ENCODE measurements around the gene IL1RL2. TPM values are rescaled to one million over a fixed set of nuclear protein-coding genes. Genes with fewer than 3 reads are reported as not detected.
A peak's percentile ranks its signal among the peaks of the same experiment; 100 is the strongest.

Gene IL1RL2
- total RNA-seq, 4 donors from 2014 or later, result 0.40 to 0.87 (median 0.47) TPM; not detected in 1

DNA sequence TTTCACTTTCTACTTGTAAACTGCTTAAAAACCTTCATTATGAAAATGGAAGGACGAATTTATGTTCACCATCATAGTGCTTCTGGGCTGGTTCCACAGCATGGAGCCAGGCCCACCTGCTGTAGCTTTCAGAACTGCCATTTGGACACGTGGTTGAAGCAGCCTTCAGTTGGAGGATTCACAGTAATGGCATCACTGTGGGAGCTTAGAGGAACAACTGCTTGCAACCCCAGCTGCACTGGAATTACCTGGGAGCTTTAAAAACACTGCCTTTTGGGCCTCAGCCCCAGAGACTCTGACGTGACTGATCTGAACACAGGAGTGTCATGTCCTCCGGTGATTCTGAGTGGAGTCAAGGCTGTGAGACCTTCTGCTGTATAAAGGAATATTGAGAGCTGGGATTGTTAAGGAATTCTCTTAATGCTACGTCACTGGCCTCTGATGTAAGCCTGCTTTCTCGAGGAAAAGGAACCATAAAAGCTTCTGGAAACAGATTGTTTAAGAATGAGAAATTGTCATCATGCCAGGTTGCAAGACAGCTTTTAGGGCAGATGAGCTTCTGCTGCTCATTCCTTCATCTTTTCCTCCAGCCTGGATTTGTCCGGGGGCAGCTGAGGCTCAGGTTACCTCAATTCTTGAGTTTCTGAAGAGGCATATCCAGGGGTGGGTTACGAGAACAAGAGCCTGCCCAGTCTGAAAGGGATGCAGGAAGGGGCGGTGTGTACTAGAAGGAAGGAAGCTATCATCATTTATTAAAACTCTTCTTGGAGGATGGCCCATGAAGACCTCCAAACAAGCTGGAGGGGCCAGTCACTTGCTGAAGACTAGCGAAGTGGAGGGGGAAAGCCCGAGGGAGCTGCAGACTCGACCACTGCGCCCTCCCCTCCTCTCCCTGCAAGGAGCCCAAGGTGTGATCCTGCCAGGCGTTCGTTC is 45.5 kb upstream of the IL1RL2 start:
- Histone ChIP-seq H3K9me3 (peaks cover 0 to 15% (median 0%) of the 10 kb centered on the region in 3 donors), H3K27ac (peak overlapping the region; percentile 89 to 92 (median 90)), H3K4me3 (peak overlapping the region in 1 of 2 donors; percentile 69), H3K4me1 (peaks cover 0 to 41% (median 6%) of the 10 kb centered on the region in 3 donors), H3K27me3 (no peaks in the 10 kb centered on the region), H3K36me3 (peaks cover 0 to 16% of the 10 kb centered on the region in 2 donors)
- WGBS, 2 donors (ENCODE audit: low coverage in 1 of 2), result 38 to 66% methylated on average over 8 to 15 of the region's 15 CpGs
- ATAC-seq, result no peak
- TF ChIP-seq, protein P1, sequence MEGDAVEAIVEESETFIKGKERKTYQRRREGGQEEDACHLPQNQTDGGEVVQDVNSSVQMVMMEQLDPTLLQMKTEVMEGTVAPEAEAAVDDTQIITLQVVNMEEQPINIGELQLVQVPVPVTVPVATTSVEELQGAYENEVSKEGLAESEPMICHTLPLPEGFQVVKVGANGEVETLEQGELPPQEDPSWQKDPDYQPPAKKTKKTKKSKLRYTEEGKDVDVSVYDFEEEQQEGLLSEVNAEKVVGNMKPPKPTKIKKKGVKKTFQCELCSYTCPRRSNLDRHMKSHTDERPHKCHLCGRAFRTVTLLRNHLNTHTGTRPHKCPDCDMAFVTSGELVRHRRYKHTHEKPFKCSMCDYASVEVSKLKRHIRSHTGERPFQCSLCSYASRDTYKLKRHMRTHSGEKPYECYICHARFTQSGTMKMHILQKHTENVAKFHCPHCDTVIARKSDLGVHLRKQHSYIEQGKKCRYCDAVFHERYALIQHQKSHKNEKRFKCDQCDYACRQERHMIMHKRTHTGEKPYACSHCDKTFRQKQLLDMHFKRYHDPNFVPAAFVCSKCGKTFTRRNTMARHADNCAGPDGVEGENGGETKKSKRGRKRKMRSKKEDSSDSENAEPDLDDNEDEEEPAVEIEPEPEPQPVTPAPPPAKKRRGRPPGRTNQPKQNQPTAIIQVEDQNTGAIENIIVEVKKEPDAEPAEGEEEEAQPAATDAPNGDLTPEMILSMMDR (IDR thresholded peaks at IDR 0.05), result no peak
- TF ChIP-seq POLR2A (IDR thresholded peaks at IDR 0.05) (no peak), EP300 (IDR thresholded peaks at IDR 0.05) (no peak), POLR2AphosphoS5 (IDR thresholded peaks at IDR 0.05) (peak; percentile 11)

DNA sequence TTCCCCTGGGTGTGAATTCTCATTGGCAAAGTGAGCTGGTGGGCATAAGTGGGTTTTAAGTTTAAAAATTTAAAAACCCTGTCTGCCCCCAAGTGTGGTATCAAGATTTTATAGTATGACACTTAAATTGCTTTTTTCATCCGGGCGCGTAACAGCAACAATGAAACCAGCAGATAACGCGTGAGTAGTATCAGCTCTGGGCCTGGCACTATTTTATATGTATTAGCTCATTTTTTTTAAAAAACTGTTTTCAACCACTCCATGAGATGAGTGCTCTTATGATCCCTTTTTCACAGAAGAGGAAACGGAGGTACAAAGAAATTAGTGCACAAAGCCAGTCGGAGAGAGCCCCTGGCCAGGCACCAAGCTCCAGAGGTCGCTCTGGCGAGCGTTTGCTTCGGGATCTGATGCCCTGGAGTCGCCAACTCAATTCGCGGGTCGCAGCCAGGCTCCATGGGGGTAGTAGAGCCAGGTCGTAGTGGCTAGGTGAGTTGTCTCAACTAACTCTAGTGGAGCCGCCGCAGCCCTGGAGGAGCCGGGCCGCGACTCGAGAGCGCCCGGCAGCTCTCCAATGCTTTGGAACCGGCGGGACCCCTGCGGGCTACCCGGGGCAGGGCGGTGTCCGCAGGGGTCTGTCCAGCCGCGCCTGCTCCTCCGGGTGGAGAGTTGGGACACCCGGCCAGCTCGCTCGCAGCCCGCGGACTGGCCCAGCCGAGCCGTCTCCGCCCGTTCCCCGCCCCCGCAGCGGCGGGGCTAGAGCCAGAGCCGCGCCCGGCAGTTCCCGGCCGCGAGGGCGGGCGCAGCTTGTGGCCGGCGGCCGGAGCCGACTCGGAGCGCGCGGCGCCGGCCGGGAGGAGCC is 44.6 kb upstream of the IL1RL2 start, which contains the start of gene IL1R1:
IL1R1 (plus strand) TSS at position 777 of the 859 bp plus-strand sequence. CDS start 14,979 bp downstream, outside the sequence.
- no peaks in the 10 kb centered on the region for H3K27me3 ChIP-seq
- TF ChIP-seq POLR2A (IDR thresholded peaks at IDR 0.05) (peak; percentile 90 to 91), EP300 (IDR thresholded peaks at IDR 0.05) (no peak), POLR2AphosphoS5 (IDR thresholded peaks at IDR 0.05) (peak; percentile 77)
- TF ChIP-seq, protein P1 (IDR thresholded peaks at IDR 0.05), result peak in 2 of 4 experiments; percentile 14 to 26
- WGBS, 2 donors (ENCODE audit: low coverage in 1 of 2), result 31 to 57% methylated on average over 6 to 9 of the region's 65 CpGs
- H3K4me1 ChIP-seq, result peaks cover 0 to 41% (median 6%) of the 10 kb centered on the region in 3 donors
- peak within 1 kb of the TSS; percentile 89 to 92 (median 90) for H3K27ac ChIP-seq
- H3K36me3 ChIP-seq, result peaks cover 0 to 23% of the 10 kb centered on the region in 2 donors
- peaks cover 0 to 23% (median 0%) of the 10 kb centered on the region in 3 donors for H3K9me3 ChIP-seq
- peak within 1 kb of the TSS; percentile 69 to 83 for H3K4me3 ChIP-seq
- peak; percentile 95 for ATAC-seq

DNA sequence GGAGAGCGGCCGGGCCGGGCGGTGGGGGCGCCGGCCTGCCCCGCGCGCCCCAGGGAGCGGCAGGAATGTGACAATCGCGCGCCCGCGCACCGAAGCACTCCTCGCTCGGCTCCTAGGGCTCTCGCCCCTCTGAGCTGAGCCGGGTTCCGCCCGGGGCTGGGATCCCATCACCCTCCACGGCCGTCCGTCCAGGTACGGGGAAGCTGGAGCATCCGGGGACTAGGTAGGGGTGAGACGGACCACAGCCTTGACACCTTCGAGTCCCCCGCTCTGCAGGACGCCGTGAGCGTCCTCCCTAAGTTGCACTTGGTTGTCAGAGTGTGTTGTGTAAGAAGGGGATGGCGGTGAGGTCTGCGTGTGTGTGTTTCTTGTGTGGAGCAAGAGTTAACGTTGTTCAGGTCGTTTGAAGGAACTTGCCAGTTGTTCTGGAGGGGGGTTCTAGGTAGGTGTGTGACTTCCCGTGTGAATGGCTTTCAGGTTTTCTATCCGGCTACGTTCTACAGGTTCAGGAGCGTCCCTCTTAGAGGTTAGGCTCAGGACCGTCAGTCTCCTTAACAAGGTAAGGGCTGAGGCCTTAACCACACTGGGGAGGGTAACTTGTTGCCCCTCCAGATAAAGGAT is 43.9 kb upstream of the IL1RL2 start:
- Histone ChIP-seq H3K4me1 (peaks cover 0 to 41% (median 6%) of the 10 kb centered on the region in 3 donors), H3K4me3 (peak overlapping the region; percentile 69 to 83), H3K9me3 (peaks cover 0 to 29% (median 0%) of the 10 kb centered on the region in 3 donors), H3K36me3 (peaks cover 0 to 23% of the 10 kb centered on the region in 2 donors), H3K27me3 (no peaks in the 10 kb centered on the region), H3K27ac (peak overlapping the region; percentile 64 to 92 (median 90))
- TF ChIP-seq, protein P1 (IDR thresholded peaks at IDR 0.05), result no peak
- TF ChIP-seq EP300 (IDR thresholded peaks at IDR 0.05), result no peak
- peak; percentile 24 for TF ChIP-seq POLR2AphosphoS5 (IDR thresholded peaks at IDR 0.05)
- no peak for TF ChIP-seq POLR2A (IDR thresholded peaks at IDR 0.05)
- ATAC-seq, result peak; percentile 17
- WGBS, 2 donors (ENCODE audit: low coverage in 1 of 2), result 4% methylated on average over 18 of the region's 42 CpGs; no CpG with 5 or more reads in 1 of the 2 donors

DNA sequence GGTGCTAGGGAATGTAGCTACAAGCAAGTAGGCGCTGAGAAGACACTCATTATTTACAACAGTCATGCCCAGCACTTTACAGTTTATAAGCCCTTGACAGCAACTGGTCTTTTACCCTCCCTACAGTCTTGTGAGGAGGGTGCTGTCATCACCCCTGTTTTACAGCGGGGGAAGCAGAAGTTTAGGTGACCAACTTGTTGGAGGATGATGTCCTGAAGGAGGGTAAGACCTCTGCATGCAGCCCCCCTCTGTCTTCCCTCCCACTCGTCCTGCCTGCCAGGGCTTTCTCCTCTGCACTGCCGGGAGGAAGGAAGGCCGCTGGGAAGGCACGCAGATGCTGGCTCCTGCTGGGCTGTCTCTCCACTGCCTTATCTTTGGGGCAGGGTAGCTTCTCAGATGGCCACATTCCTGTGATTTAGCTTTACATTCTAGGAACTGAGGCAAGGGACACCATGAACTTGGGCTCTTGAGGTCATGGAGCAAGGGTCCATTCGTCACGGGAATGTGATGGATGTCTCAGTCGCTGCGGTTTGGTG is 43.3 kb upstream of the IL1RL2 start:
- peaks cover 0 to 34% (median 0%) of the 10 kb centered on the region in 3 donors for H3K9me3 ChIP-seq
- H3K36me3 ChIP-seq, result peaks cover 0 to 23% of the 10 kb centered on the region in 2 donors
- WGBS, 2 donors (ENCODE audit: low coverage in 1 of 2), result 35% methylated on average over 9 of the region's 10 CpGs; no CpG with 5 or more reads in 1 of the 2 donors
- TF ChIP-seq POLR2A (IDR thresholded peaks at IDR 0.05) (no peak), EP300 (IDR thresholded peaks at IDR 0.05) (no peak), POLR2AphosphoS5 (IDR thresholded peaks at IDR 0.05) (peak; percentile 9)
- TF ChIP-seq, protein P1 (IDR thresholded peaks at IDR 0.05), result peak in 1 of 4 experiments; percentile 1
- H3K27me3 ChIP-seq, result no peaks in the 10 kb centered on the region
- H3K4me1 ChIP-seq, result peaks cover 0 to 41% (median 6%) of the 10 kb centered on the region in 3 donors
- no peak for ATAC-seq
- H3K27ac ChIP-seq, result peak overlapping the region; percentile 64 to 92 (median 90)
- H3K4me3 ChIP-seq, result peak overlapping the region; percentile 69 to 83

Data from gastroesophageal sphincter (tissue), 4 donors.